Prostate gland (tissue), 2 donors: Measurements from ENCODE around the gene SORBS2. TPM values are rescaled to one million over a fixed set of nuclear protein-coding genes. Genes with fewer than 3 reads are reported as not detected.
"Not testable (repeated sequence)": the region's sequence is repeated elsewhere in the genome, so short reads cannot be mapped to it uniquely, and the experiment has no call there.

ENCODE experiments used
- DNase-seq: peaks from one replicate; pipeline ENCODE4 v3.0.0-alpha.2; 2019; ENCODE audit warnings: low spot score
- H3K27ac ChIP-seq, 2 donors: fragments of 200-600 bp; sonication (generic); 2 replicates each; pipeline ENCODE4 v1.5.1; 2017 to 2019
- H3K27me3 ChIP-seq: fragments of 200-600 bp; sonication (generic); replicated peaks from 2 replicates; pipeline ENCODE4 v1.5.1; 2019; ENCODE audit not compliant: insufficient read depth
- H3K36me3 ChIP-seq, 2 donors: fragments of 200-600 bp; sonication (generic); 1 replicate in 1 of 2; 2 replicates in 1 of 2; pipeline versions ENCODE4 v1.5.1 to v1.8.1; 2017 to 2019
- H3K4me1 ChIP-seq: fragments of 200-600 bp; sonication (generic); replicated peaks from 2 replicates; pipeline ENCODE4 v1.5.1; 2019
- H3K4me3 ChIP-seq, 2 donors: fragments of 200-600 bp; sonication (generic); 2 replicates each; pipeline ENCODE4 v1.5.1; 2017 to 2019
- H3K9me3 ChIP-seq: fragments of 200-600 bp; sonication (generic); 2 replicates; pipeline ENCODE4 v1.5.1; 2017
- POLR2A ChIP-seq: fragments of 450-650 bp; IDR thresholded peaks from one replicate; pipeline ENCODE4 v1.6.1; 2016; ENCODE audit warnings: antibody characterized with exemption, mild to moderate bottlenecking
- POLR2AphosphoS5 ChIP-seq: sonication (generic); formaldehyde crosslinking; IDR thresholded peaks from one replicate; pipeline ENCODE4 v1.6.1; 2017; ENCODE audit warnings: antibody characterized with exemption
- WGBS: methylation state at CpG from one replicate; pipeline ENCODE4 v1.1.5; 2018; 5-methylcytosine and 5-hydroxymethylcytosine counted together
- intact Hi-C: fragments of 100-400 bp; cut with DNase I; formaldehyde crosslinking; loops from one replicate; pipeline ENCODE4 v1.14.2; 2022
- total RNA-seq, 2 donors: library from RNA; depleted of rRNA; stranded (reverse); fragments of >200 nt; gene quantifications; one replicate each; pipeline ENCODE4 v1.1.0, GENCODE V29; 2016
- TF ChIP-seq, protein P1 (sequence below), 4 experiments: fragments of 200-600 bp in 2 of 4; fragments of 450-650 bp in 2 of 4; sonication (generic) in 2 of 4; IDR thresholded peaks; 1 replicate in 3 of 4; 2 replicates in 1 of 4; pipeline ENCODE4 v1.5.1; 2016 to 2019; ENCODE audit warnings: antibody characterized with exemption in 4 of 4, mild to moderate bottlenecking in 2 of 4, moderate library complexity in 2 of 4

The SORBS2 gene
- total RNA-seq, 2 donors from 2014 or later = 175 to 242 TPM

DNA sequence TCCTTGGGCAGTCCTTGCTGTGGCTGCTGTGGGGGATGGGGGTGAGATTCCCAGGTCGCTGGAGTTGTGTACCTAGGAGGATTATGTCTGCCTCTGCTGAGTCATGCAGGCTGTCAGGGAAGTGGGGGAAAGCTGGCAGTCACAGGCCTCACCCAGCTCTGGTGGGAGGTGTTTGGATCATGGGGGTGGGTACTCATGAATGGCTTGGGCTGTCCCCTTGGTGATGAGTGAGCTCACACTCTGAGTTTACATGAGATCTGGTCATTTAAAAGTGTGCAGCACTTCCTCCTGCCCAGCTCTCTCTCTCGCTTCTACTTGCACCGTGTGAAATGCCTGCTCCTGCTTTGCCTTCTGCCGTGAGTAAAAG is 252.1 kb downstream of the SORBS2 start:
- no peak overlapping the region for H3K4me3 ChIP-seq
- WGBS = 53% methylated on average over 4 of the region's 4 CpGs
- no peaks in the 10 kb centered on the region for H3K9me3 ChIP-seq
- DNase-seq = no peak
- intact Hi-C loops = no loop called here
- no peaks in the 10 kb centered on the region for H3K4me1 ChIP-seq
- no peak overlapping the region for H3K27ac ChIP-seq
- TF ChIP-seq POLR2A = no peak
- TF ChIP-seq POLR2AphosphoS5 = no peak
- TF ChIP-seq, protein P1, sequence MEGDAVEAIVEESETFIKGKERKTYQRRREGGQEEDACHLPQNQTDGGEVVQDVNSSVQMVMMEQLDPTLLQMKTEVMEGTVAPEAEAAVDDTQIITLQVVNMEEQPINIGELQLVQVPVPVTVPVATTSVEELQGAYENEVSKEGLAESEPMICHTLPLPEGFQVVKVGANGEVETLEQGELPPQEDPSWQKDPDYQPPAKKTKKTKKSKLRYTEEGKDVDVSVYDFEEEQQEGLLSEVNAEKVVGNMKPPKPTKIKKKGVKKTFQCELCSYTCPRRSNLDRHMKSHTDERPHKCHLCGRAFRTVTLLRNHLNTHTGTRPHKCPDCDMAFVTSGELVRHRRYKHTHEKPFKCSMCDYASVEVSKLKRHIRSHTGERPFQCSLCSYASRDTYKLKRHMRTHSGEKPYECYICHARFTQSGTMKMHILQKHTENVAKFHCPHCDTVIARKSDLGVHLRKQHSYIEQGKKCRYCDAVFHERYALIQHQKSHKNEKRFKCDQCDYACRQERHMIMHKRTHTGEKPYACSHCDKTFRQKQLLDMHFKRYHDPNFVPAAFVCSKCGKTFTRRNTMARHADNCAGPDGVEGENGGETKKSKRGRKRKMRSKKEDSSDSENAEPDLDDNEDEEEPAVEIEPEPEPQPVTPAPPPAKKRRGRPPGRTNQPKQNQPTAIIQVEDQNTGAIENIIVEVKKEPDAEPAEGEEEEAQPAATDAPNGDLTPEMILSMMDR (IDR thresholded peaks at IDR 0.05) = no peak
- no peaks in the 10 kb centered on the region for H3K36me3 ChIP-seq
- no peaks in the 10 kb centered on the region for H3K27me3 ChIP-seq

DNA sequence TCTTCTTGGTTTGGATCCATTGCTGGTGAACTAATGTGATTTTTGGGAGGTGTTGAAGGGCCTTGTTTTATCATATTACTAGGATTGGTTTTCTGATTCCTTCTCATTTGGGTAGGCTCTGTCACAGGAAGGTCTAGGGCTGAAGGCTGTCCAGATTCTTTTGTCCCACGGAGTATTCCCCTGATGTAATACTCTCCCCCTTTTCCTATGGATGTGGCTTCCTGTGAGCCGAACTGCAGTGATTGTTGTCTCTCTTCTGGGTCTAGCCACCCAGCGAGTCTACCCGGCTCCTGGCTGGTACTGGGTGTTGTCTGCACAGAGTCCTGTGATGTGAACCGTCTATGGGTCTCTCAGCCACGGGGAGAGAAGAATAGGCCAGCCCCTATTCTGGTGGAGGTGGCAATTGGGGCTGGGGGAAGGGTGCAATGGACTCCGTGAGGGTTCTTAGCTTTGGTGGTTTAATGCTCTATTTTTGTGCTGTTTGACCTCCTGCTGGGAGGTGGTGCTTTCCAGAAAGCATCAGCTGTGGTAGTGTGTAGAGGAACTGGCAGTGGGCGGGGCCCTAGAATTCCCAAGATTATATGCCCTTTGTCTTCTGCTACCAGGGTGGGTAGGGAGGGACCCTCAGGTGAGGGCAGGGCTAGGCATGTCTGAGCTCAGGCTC is 252.6 kb downstream of the SORBS2 start:
- 70% methylated on average over 8 of the region's 8 CpGs for WGBS
- intact Hi-C loops, H3K9me3 ChIP-seq, H3K4me3 ChIP-seq, DNase-seq, H3K4me1 ChIP-seq, H3K27ac ChIP-seq, H3K36me3 ChIP-seq, H3K27me3 ChIP-seq: not testable (repeated sequence)

DNA sequence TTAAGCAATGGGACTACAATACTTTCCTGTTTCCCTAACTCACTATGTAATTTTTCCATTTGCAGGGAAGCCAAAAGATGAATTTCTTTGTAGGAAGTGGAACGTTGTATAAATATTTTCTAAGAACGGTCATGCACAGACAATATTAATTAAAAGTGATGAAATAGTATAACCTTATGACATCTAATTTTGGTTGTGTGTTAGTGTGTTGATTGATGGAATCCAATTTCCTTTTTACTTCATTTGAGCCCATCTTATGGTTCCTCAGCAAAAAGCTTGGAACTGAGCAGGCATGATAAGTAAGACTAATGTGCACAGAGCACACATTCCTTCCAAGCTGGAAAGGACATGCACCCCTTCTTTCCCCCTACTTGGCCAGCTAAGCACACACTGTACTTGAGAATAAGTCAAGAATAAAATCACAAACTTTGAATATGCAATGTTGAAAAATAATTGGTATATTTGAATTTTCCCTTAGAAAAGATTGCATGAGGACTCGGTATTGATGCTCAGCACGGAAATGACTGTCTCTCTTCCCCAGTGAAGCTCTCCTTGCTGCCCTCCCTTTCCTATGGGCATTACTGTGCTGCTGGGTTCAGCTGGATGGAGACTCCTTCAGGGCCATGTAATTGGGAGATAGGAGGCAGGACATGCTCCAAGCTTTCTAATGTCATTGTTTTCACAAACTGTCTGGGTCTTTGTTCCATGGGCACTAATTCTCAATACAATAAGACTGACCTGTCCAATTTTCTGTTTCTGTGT is 257.4 kb downstream of the SORBS2 start:
- 52% methylated on average over 4 of the region's 4 CpGs for WGBS

DNA sequence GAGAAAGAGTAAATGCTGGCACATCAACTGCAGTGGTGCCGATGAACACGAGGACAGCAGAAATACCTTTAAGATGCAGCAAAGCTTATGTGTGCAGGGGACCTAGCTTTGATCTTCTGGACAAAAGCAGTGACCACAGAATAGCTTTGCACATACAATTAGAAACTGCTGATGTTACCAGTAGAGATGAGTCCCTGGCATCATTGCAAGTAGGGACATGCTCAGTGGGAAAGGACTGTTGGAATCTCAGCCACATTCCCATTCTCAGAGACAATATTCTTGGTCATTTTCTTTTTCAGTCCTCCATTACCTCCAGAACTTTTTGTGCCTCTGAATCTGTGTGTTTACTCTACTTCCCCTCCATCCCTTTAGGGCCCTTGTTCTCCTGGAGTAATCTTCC is 259.7 kb downstream of the SORBS2 start:
- WGBS = 50% methylated on average over 2 of the region's 2 CpGs
- no peak overlapping the region for H3K27ac ChIP-seq
- no peak for TF ChIP-seq POLR2AphosphoS5
- TF ChIP-seq POLR2A = no peak
- TF ChIP-seq, protein P1 (IDR thresholded peaks at IDR 0.05) = no peak
- no peaks in the 10 kb centered on the region for H3K36me3 ChIP-seq
- intact Hi-C loops = no loop called here
- no peaks in the 10 kb centered on the region for H3K4me1 ChIP-seq
- H3K9me3 ChIP-seq = no peaks in the 10 kb centered on the region
- DNase-seq = no peak
- H3K27me3 ChIP-seq = no peaks in the 10 kb centered on the region
- H3K4me3 ChIP-seq = no peak overlapping the region

More for the DNA sequence above, 257.4 kb downstream of the SORBS2 start:
- Histone ChIP-seq H3K27ac (no peak overlapping the region), H3K36me3 (no peaks in the 10 kb centered on the region), H3K4me3 (no peak overlapping the region), H3K9me3 (no peaks in the 10 kb centered on the region), H3K27me3 (no peaks in the 10 kb centered on the region), H3K4me1 (no peaks in the 10 kb centered on the region)
- no peak for DNase-seq
- intact Hi-C loops = no loop called here
- TF ChIP-seq, protein P1 (IDR thresholded peaks at IDR 0.05) = no peak
- TF ChIP-seq POLR2AphosphoS5 (no peak), POLR2A (no peak)

DNA sequence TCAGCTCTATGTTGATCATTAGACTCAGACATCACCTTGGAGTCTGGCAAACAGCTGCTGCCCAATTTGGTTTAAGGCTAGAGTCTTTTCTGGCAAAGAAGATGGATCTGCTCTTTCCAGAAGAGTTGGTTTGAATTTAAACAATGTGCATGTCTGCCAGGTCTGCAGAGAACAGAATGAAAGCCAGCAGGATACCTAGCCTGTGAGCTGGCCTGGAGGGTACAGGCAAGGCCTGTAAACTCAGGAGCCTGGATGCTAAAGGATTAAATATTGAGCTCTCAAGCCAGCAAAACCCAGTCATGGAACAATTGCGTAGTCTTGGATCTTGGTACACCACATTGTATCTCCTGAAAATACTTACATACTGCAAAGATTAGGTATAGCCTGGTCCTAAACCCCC is 261.1 kb downstream of the SORBS2 start:
- Histone ChIP-seq H3K27ac (no peak overlapping the region), H3K9me3 (no peaks in the 10 kb centered on the region), H3K27me3 (no peaks in the 10 kb centered on the region), H3K36me3 (no peaks in the 10 kb centered on the region), H3K4me1 (no peaks in the 10 kb centered on the region), H3K4me3 (no peak overlapping the region)
- intact Hi-C loops = no loop called here
- TF ChIP-seq POLR2AphosphoS5 (no peak), POLR2A (no peak)
- TF ChIP-seq, protein P1 (IDR thresholded peaks at IDR 0.05) = no peak
- DNase-seq = no peak
- WGBS = 96% methylated on average over 1 of the region's 1 CpG
